Fibroblast of lung (primary cell): ENCODE data around the gene METTL25B.

Experiments
- EZH2 ChIP-seq: IDR thresholded peaks from 2 replicates; pipeline ENCODE4 v1.5.1; 2012; ENCODE audit warnings: low read length, control low read depth, mild to moderate bottlenecking; ENCODE audit errors: missing control alignments
- TF ChIP-seq, protein P1 (sequence below), 2 donors: IDR thresholded peaks in 1 of 2; conservative IDR thresholded peaks in 1 of 2; 1 replicate in 1 of 2; 2 replicates in 1 of 2; pipeline ENCODE4 v1.5.1; 2011 to 2012; ENCODE audit warnings: low read length in 2 of 2, control low read depth in 1 of 2, inconsistent platforms in 1 of 2, low read depth in 1 of 2, mild to moderate bottlenecking in 1 of 2

- TF ChIP-seq, protein P1, sequence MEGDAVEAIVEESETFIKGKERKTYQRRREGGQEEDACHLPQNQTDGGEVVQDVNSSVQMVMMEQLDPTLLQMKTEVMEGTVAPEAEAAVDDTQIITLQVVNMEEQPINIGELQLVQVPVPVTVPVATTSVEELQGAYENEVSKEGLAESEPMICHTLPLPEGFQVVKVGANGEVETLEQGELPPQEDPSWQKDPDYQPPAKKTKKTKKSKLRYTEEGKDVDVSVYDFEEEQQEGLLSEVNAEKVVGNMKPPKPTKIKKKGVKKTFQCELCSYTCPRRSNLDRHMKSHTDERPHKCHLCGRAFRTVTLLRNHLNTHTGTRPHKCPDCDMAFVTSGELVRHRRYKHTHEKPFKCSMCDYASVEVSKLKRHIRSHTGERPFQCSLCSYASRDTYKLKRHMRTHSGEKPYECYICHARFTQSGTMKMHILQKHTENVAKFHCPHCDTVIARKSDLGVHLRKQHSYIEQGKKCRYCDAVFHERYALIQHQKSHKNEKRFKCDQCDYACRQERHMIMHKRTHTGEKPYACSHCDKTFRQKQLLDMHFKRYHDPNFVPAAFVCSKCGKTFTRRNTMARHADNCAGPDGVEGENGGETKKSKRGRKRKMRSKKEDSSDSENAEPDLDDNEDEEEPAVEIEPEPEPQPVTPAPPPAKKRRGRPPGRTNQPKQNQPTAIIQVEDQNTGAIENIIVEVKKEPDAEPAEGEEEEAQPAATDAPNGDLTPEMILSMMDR (conservative IDR thresholded peaks at IDR 0.05 in 1 of 2, IDR thresholded peaks at IDR 0.05 in 1 of 2; ENCODE audit: low read depth in 1 of 2, low read length in 2 of 2): no peak
- TF ChIP-seq EZH2: no peak
Observed at GRCh38 chr1:156765666-156766065, 37.4 kb downstream of the METTL25B start.
